Measurements from ENCODE around the gene KRTAP9-6. TPM values are rescaled to one million over a fixed set of nuclear protein-coding genes. Genes with fewer than 3 reads are reported as not detected.

Gene KRTAP9-6
- total and polyA plus RNA-seq, 8 donors, result not detected

Small RNA genes within 50 kb of the gene (small RNA-seq; reads per million reads assigned to genes)
- gene KRTAP9-10P, result 0 reads per million in 4 donors

Other genes with a start within 250 kb of the KRTAP9-6 start
Only the 30 nearest of the 40 such genes appear.
- not detected for gene KRTAP2-4, start 199.5 kb upstream of the KRTAP9-6 start, total RNA-seq
- gene KRTAP2-4, start 199.5 kb upstream of the KRTAP9-6 start, polyA plus RNA-seq, result not detected
- gene KRTAP4-7, start 181.2 kb upstream of the KRTAP9-6 start, total RNA-seq, result not detected
- gene KRTAP4-7, start 181.2 kb upstream of the KRTAP9-6 start, polyA plus RNA-seq, result not detected
- gene KRTAP4-8, start 167.2 kb upstream of the KRTAP9-6 start, total RNA-seq, result not detected
- not detected for gene KRTAP4-8, start 167.2 kb upstream of the KRTAP9-6 start, polyA plus RNA-seq
- not detected for gene KRTAP4-16, start 163.2 kb upstream of the KRTAP9-6 start, total RNA-seq
- not detected for gene KRTAP4-16, start 163.2 kb upstream of the KRTAP9-6 start, polyA plus RNA-seq
- gene KRTAP4-9, start 160.0 kb upstream of the KRTAP9-6 start, total RNA-seq, result not detected
- gene KRTAP4-9, start 160.0 kb upstream of the KRTAP9-6 start, polyA plus RNA-seq, result not detected
- not detected for gene KRTAP4-11, start 147.0 kb upstream of the KRTAP9-6 start, total RNA-seq
- not detected for gene KRTAP4-11, start 147.0 kb upstream of the KRTAP9-6 start, polyA plus RNA-seq
- not detected for gene KRTAP4-12, start 141.2 kb upstream of the KRTAP9-6 start, total RNA-seq
- gene KRTAP4-12, start 141.2 kb upstream of the KRTAP9-6 start, polyA plus RNA-seq, result not detected
- not detected for gene KRTAP4-6, start 124.8 kb upstream of the KRTAP9-6 start, total RNA-seq
- not detected for gene KRTAP4-6, start 124.8 kb upstream of the KRTAP9-6 start, polyA plus RNA-seq
- gene KRTAP4-5, start 115.6 kb upstream of the KRTAP9-6 start, total RNA-seq, result not detected
- not detected for gene KRTAP4-5, start 115.6 kb upstream of the KRTAP9-6 start, polyA plus RNA-seq
- not detected for gene KRTAP4-4, start 104.6 kb upstream of the KRTAP9-6 start, total RNA-seq
- gene KRTAP4-4, start 104.6 kb upstream of the KRTAP9-6 start, polyA plus RNA-seq, result not detected
- gene KRTAP4-3, start 97.2 kb upstream of the KRTAP9-6 start, total RNA-seq, result not detected
- not detected for gene KRTAP4-3, start 97.2 kb upstream of the KRTAP9-6 start, polyA plus RNA-seq
- not detected for gene KRTAP4-2, start 87.2 kb upstream of the KRTAP9-6 start, total RNA-seq
- not detected for gene KRTAP4-2, start 87.2 kb upstream of the KRTAP9-6 start, polyA plus RNA-seq
- gene KRTAP4-1, start 80.5 kb upstream of the KRTAP9-6 start, total RNA-seq, result not detected
- gene KRTAP4-1, start 80.5 kb upstream of the KRTAP9-6 start, polyA plus RNA-seq, result not detected
- not detected for gene KRTAP9-1, start 75.5 kb upstream of the KRTAP9-6 start, total RNA-seq
- gene KRTAP9-1, start 75.5 kb upstream of the KRTAP9-6 start, polyA plus RNA-seq, result not detected
- not detected for gene KRTAP9-2, start 38.7 kb upstream of the KRTAP9-6 start, total RNA-seq
- gene KRTAP9-2, start 38.7 kb upstream of the KRTAP9-6 start, polyA plus RNA-seq, result not detected
- not detected for gene KRTAP9-3, start 32.9 kb upstream of the KRTAP9-6 start, total RNA-seq
- gene KRTAP9-3, start 32.9 kb upstream of the KRTAP9-6 start, polyA plus RNA-seq, result not detected
- not detected for gene KRTAP9-8, start 27.4 kb upstream of the KRTAP9-6 start, total RNA-seq
- not detected for gene KRTAP9-8, start 27.4 kb upstream of the KRTAP9-6 start, polyA plus RNA-seq
- gene KRTAP9-4, start 15.7 kb upstream of the KRTAP9-6 start, total RNA-seq, result not detected
- gene KRTAP9-4, start 15.7 kb upstream of the KRTAP9-6 start, polyA plus RNA-seq, result not detected
- gene KRTAP9-9, start 10.0 kb upstream of the KRTAP9-6 start, total RNA-seq, result not detected
- gene KRTAP9-9, start 10.0 kb upstream of the KRTAP9-6 start, polyA plus RNA-seq, result not detected
- not detected for gene KRTAP9-7, start 10.3 kb downstream of the KRTAP9-6 start, total RNA-seq
- not detected for gene KRTAP9-7, start 10.3 kb downstream of the KRTAP9-6 start, polyA plus RNA-seq
- gene KRTAP29-1, start 37.5 kb downstream of the KRTAP9-6 start, total RNA-seq, result not detected
- not detected for gene KRTAP29-1, start 37.5 kb downstream of the KRTAP9-6 start, polyA plus RNA-seq
- gene KRTAP16-1, start 43.9 kb downstream of the KRTAP9-6 start, total RNA-seq, result not detected
- not detected for gene KRTAP16-1, start 43.9 kb downstream of the KRTAP9-6 start, polyA plus RNA-seq
- not detected for gene KRTAP17-1, start 50.3 kb downstream of the KRTAP9-6 start, total RNA-seq
- gene KRTAP17-1, start 50.3 kb downstream of the KRTAP9-6 start, polyA plus RNA-seq, result not detected
- not detected for gene KRT33A, start 85.5 kb downstream of the KRTAP9-6 start, total RNA-seq
- gene KRT33A, start 85.5 kb downstream of the KRTAP9-6 start, polyA plus RNA-seq, result under 1 TPM in 1 of 3 donors, not detected in 2; 0.45 TPM
- gene KRT33B, start 104.4 kb downstream of the KRTAP9-6 start, total RNA-seq, result not detected
- gene KRT33B, start 104.4 kb downstream of the KRTAP9-6 start, polyA plus RNA-seq, result not detected
- gene KRT34, start 116.9 kb downstream of the KRTAP9-6 start, total RNA-seq, result not detected
- gene KRT34, start 116.9 kb downstream of the KRTAP9-6 start, polyA plus RNA-seq, result under 1 TPM in 1 of 3 donors, not detected in 2; 0.20 TPM
- not detected for gene KRT31, start 132.2 kb downstream of the KRTAP9-6 start, total RNA-seq
- 1 to 10 TPM in 1 of 3 donors, not detected in 2; 3.1 TPM for gene KRT31, start 132.2 kb downstream of the KRTAP9-6 start, polyA plus RNA-seq
- gene KRT37, start 159.2 kb downstream of the KRTAP9-6 start, total RNA-seq, result not detected
- gene KRT37, start 159.2 kb downstream of the KRTAP9-6 start, polyA plus RNA-seq, result not detected
- gene KRT38, start 175.6 kb downstream of the KRTAP9-6 start, total RNA-seq, result not detected
- not detected for gene KRT38, start 175.6 kb downstream of the KRTAP9-6 start, polyA plus RNA-seq
- gene KRT32, start 202.0 kb downstream of the KRTAP9-6 start, total RNA-seq, result not detected
- gene KRT32, start 202.0 kb downstream of the KRTAP9-6 start, polyA plus RNA-seq, result 1 to 10 TPM in 1 of 3 donors, not detected in 2; 1.9 TPM